ENCODE results near the gene ZNF14. TPM values are rescaled to one million over a fixed set of nuclear protein-coding genes. Genes with fewer than 3 reads are reported as not detected.

The ZNF14 gene
- total RNA-seq (2022; extraction: Qiagen RNA extraction): 2.0 to 2.5 TPM (median 2.1 TPM) in 5 replicates

GRCh38 chr19:19732579-19733501 lies at the start of gene ZNF14:
Gene ZNF14 (minus strand): TSS chr19:19733112. CDS start chr19:19732958, 154 bp downstream.

GRCh38 chr19:19668230-19669012 lies 64.5 kb downstream of the ZNF14 start, which contains the start of gene ZNF101:
Gene ZNF101 (plus strand): TSS chr19:19668839. CDS start chr19:19668964, 125 bp downstream.

GRCh38 chr19:19663256-19664120 lies 69.4 kb downstream of the ZNF14 start, which contains the start of gene ATP13A1:
Gene ATP13A1 (minus strand): TSS chr19:19663676. CDS start chr19:19663666, 10 bp downstream.

Other genes with a start within 250 kb of the ZNF14 start
- gene TSSK6, start 217.6 kb downstream of the ZNF14 start, total RNA-seq (2022; extraction: Qiagen RNA extraction): 1.0 to 2.1 TPM (median 1.6 TPM) in 5 replicates
- gene NDUFA13, start 216.9 kb downstream of the ZNF14 start, total RNA-seq (2022; extraction: Qiagen RNA extraction): 131 to 208 TPM (median 148 TPM) in 5 replicates
- gene YJEFN3, start 204.2 kb downstream of the ZNF14 start, total RNA-seq (2022; extraction: Qiagen RNA extraction): 0.94 to 4.2 TPM (median 3.4 TPM) in 5 replicates
- gene CILP2, start 194.8 kb downstream of the ZNF14 start, total RNA-seq (2022; extraction: Qiagen RNA extraction): 0.11 to 0.31 TPM (median 0.18 TPM) in 5 replicates
- gene PBX4, start 114.4 kb downstream of the ZNF14 start, total RNA-seq (2022; extraction: Qiagen RNA extraction): 1.3 to 2.6 TPM (median 2.1 TPM) in 5 replicates
- gene LPAR2, start 104.9 kb downstream of the ZNF14 start, total RNA-seq (2022; extraction: Qiagen RNA extraction): 3.4 to 5.9 TPM (median 5.7 TPM) in 5 replicates
- 4.6 to 6.2 TPM (median 5.2 TPM) in 5 replicates for gene GMIP, start 89.5 kb downstream of the ZNF14 start, total RNA-seq (2022; extraction: Qiagen RNA extraction)
- gene ATP13A1, start 69.4 kb downstream of the ZNF14 start, total RNA-seq (2022; extraction: Qiagen RNA extraction): 19.2 to 37.1 TPM (median 36.1 TPM) in 5 replicates
- gene ZNF101, start 64.3 kb downstream of the ZNF14 start, total RNA-seq (2022; extraction: Qiagen RNA extraction): 4.6 to 5.6 TPM (median 5.1 TPM) in 5 replicates
- 0.12 to 0.27 TPM (median 0.21 TPM) in 5 replicates for gene ZNF506, start 88.6 kb upstream of the ZNF14 start, total RNA-seq (2022; extraction: Qiagen RNA extraction)
- gene ZNF253, start 132.8 kb upstream of the ZNF14 start, total RNA-seq (2022; extraction: Qiagen RNA extraction): not detected in 5 replicates
- not detected in 5 replicates for gene ZNF93, start 167.8 kb upstream of the ZNF14 start, total RNA-seq (2022; extraction: Qiagen RNA extraction)

All from A549 treated with dexamethasone at 1 μM for 4 hours (cell line).